A549 (cell line): ENCODE results near the gene PDXP. TPM values are rescaled to one million over a fixed set of nuclear protein-coding genes. Genes with fewer than 3 reads are reported as not detected.

Experiments
- ATAC-seq, 2 experiments: fragments of 200-7000 bp in 1 of 2; fragments of >200 bp in 1 of 2; cut with Nextera tagmentation in 1 of 2; cut with Tn5 transposase in 1 of 2; 3 replicates each; pipeline versions ENCODE4 v1.8.0 to v1.9.1; 2018 to 2020; ENCODE audit warnings: mild to moderate bottlenecking in 1 of 2, moderate library complexity in 1 of 2
- CTCF ChIA-PET: fragments of 300-600 bp; sonication (Branson Sonifier 250); formaldehyde crosslinking; extraction: SDS; loops from one replicate; lab custom pipeline; 2021; ENCODE audit warnings: antibody characterized with exemption, inconsistent platforms; lab: Yijun Ruan, JAX
- POLR2A ChIA-PET: fragments of 350-600 bp; formaldehyde crosslinking; extraction: SDS; loops from one replicate; lab custom pipeline; 2021; ENCODE audit warnings: antibody characterized with exemption, inconsistent platforms; lab: Yijun Ruan, JAX
- DNase-seq, 2 experiments: peaks; one replicate each; pipeline versions ENCODE4 v3.0.0 to v3.0.0-alpha.2; 2011 to 2016; ENCODE audit warnings: low read depth in 1 of 2, low spot score in 1 of 2
- FAIRE-seq: peaks from 2 replicates; lab custom pipeline; 2011; peaks lifted over from hg19 to GRCh38; lab: Jason Lieb, UNC
- H3K27ac ChIP-seq, 2 experiments: fragments of >200 bp; sonication (Bioruptor Twin); formaldehyde crosslinking; 3 replicates each; pipeline ENCODE4 v1.5.1; 2016 to 2017
- H3K4me1 ChIP-seq: fragments of >200 bp; sonication (Bioruptor Twin); formaldehyde crosslinking; 3 replicates; pipeline ENCODE4 v1.6.1; 2016
- H3K4me2 ChIP-seq: fragments of >200 bp; sonication (Bioruptor Twin); formaldehyde crosslinking; 3 replicates; pipeline ENCODE4 v1.6.1; 2016
- H3K4me3 ChIP-seq: fragments of >200 bp; sonication (Bioruptor Twin); formaldehyde crosslinking; 3 replicates; pipeline ENCODE4 v1.5.1; 2016
- H3K9me3 ChIP-seq: fragments of >200 bp; sonication (Bioruptor Twin); formaldehyde crosslinking; 3 replicates; pipeline ENCODE4 v1.6.1; 2016
- BCL3 ChIP-seq: fragments of >200 bp; sonication (Bioruptor Twin); formaldehyde crosslinking; IDR thresholded peaks from 3 replicates; pipeline ENCODE4 v1.6.1; 2016
- CBX2 ChIP-seq: fragments of 200-600 bp; sonication (generic); IDR thresholded peaks from 2 replicates; pipeline ENCODE4 v1.6.1; 2016; ENCODE audit warnings: low read depth, mild to moderate bottlenecking, borderline replicate concordance
- CHD2 ChIP-seq: fragments of 150-350 bp; IDR thresholded peaks from 2 replicates; pipeline ENCODE4 v1.6.1; 2014; ENCODE audit warnings: low read length; ENCODE audit not compliant: partially characterized antibody
- CTCF ChIP-seq: fragments of >200 bp; sonication (Bioruptor Twin); formaldehyde crosslinking; IDR thresholded peaks from 3 replicates; pipeline ENCODE4 v1.5.1; 2016
- EHMT2 ChIP-seq: fragments of 200-600 bp; sonication (generic); IDR thresholded peaks from 2 replicates; pipeline ENCODE4 v1.6.1; 2016; ENCODE audit warnings: antibody characterized with exemption, low read depth, mild to moderate bottlenecking, moderate library complexity
- ELK1 ChIP-seq: fragments of 150-350 bp; IDR thresholded peaks from 2 replicates; pipeline ENCODE4 v1.6.1; 2014; ENCODE audit warnings: low read depth, mild to moderate bottlenecking, low read length
- FOSL2 ChIP-seq, 2 experiments: fragments of 450-650 bp in 1 of 2; fragments of >200 bp in 1 of 2; sonication (Bioruptor Twin) in 1 of 2; formaldehyde crosslinking; IDR thresholded peaks; 2 replicates each; pipeline versions ENCODE4 v1.5.0 to v1.6.1; 2016 to 2020; ENCODE audit warnings: mild to moderate bottlenecking in 1 of 2, moderate library complexity in 1 of 2
- HDAC2 ChIP-seq: fragments of 200-600 bp; sonication (generic); IDR thresholded peaks from 2 replicates; pipeline ENCODE4 v1.6.1; 2016
- HEYL ChIP-seq: fragments of 250-450 bp; sonication (Bioruptor Pico); IDR thresholded peaks from 2 replicates; pipeline ENCODE4 v1.8.0; 2021; ENCODE audit warnings: mild to moderate bottlenecking, moderate library complexity
- JUN ChIP-seq, 2 experiments: fragments of >200 bp; sonication (Bioruptor Twin); formaldehyde crosslinking; IDR thresholded peaks; 2 replicates in 1 of 2; 3 replicates in 1 of 2; pipeline ENCODE4 v1.6.1; 2016 to 2017
- JUNB ChIP-seq: fragments of >200 bp; sonication (Bioruptor Twin); formaldehyde crosslinking; IDR thresholded peaks from 2 replicates; pipeline ENCODE4 v1.6.1; 2016
- KDM5A ChIP-seq: fragments of 200-600 bp; sonication (generic); IDR thresholded peaks from 2 replicates; pipeline ENCODE4 v1.6.1; 2016; ENCODE audit warnings: antibody characterized with exemption, mild to moderate bottlenecking
- MAX ChIP-seq: IDR thresholded peaks from 2 replicates; pipeline ENCODE4 v1.6.1; 2012
- MAZ ChIP-seq: fragments of 150-350 bp; IDR thresholded peaks from 2 replicates; pipeline ENCODE4 v1.6.1; 2014; ENCODE audit warnings: antibody characterized with exemption, low read depth, low read length, borderline replicate concordance
- NFE2L2 ChIP-seq: fragments of 150-350 bp; conservative IDR thresholded peaks from 2 replicates; pipeline ENCODE4 v1.6.1; 2014; ENCODE audit warnings: low read length
- NPAS2 ChIP-seq: fragments of 250-450 bp; sonication (Bioruptor Pico); IDR thresholded peaks from 2 replicates; pipeline ENCODE4 v1.8.0; 2022; ENCODE audit warnings: mild to moderate bottlenecking, moderate library complexity, borderline replicate concordance
- PBX3 ChIP-seq: IDR thresholded peaks from 2 replicates; pipeline ENCODE4 v1.6.1; 2012
- PHF8 ChIP-seq: fragments of 200-600 bp; sonication (generic); IDR thresholded peaks from 2 replicates; pipeline ENCODE4 v1.6.1; 2016; ENCODE audit warnings: low read depth, mild to moderate bottlenecking, antibody characterized with exemption, moderate library complexity, borderline replicate concordance
- RAD21 ChIP-seq, 2 experiments: fragments of >200 bp in 1 of 2; sonication (Bioruptor Twin) in 1 of 2; formaldehyde crosslinking in 1 of 2; IDR thresholded peaks in 1 of 2; conservative IDR thresholded peaks in 1 of 2; 2 replicates in 1 of 2; 3 replicates in 1 of 2; pipeline ENCODE4 v1.6.1; 2012 to 2018; ENCODE audit warnings: inconsistent platforms in 1 of 2
- REST ChIP-seq: fragments of 200-600 bp; sonication (generic); IDR thresholded peaks from 2 replicates; pipeline ENCODE4 v1.6.1; 2016; ENCODE audit warnings: antibody characterized with exemption, mild to moderate bottlenecking, moderate library complexity
- SMC3 ChIP-seq: fragments of >200 bp; sonication (Bioruptor Twin); formaldehyde crosslinking; IDR thresholded peaks from 3 replicates; pipeline ENCODE4 v1.6.1; 2018; ENCODE audit warnings: inconsistent platforms
- TFCP2L1 ChIP-seq: fragments of 250-450 bp; sonication (Bioruptor Pico); IDR thresholded peaks from 2 replicates; pipeline ENCODE4 v1.5.0; 2021; ENCODE audit warnings: mild to moderate bottlenecking
- TP53 ChIP-seq: fragments of 250-450 bp; sonication (Bioruptor Pico); IDR thresholded peaks from 2 replicates; pipeline ENCODE4 v1.5.0; 2021; ENCODE audit warnings: mild to moderate bottlenecking, moderate library complexity
- ZNF302 ChIP-seq: fragments of 250-450 bp; sonication (Bioruptor Pico); IDR thresholded peaks from 2 replicates; pipeline ENCODE4 v1.9.0; 2021; ENCODE audit warnings: inconsistent platforms, mild to moderate bottlenecking, moderate library complexity
- WGBS: methylation state at CpG from one replicate; pipeline ENCODE4 v1.1.6; 2017; ENCODE audit errors: missing lambda C conversion rate; 5-methylcytosine and 5-hydroxymethylcytosine counted together
- polyA plus RNA-seq, 4 experiments: library from polyadenylated mRNA; depleted of rRNA in 3 of 4; stranded (reverse); fragments of >200 nt; fragmentation: RNase III in 1 of 4; extraction: RNeasy Plus Mini Kit Qiagen cat#74134 plus additional on column Dnase treatment in 1 of 4; gene quantifications; 2 replicates in 3 of 4; 3 replicates in 1 of 4; pipeline ENCODE4 v1.2.3, GENCODE V29; 2011 to 2017

Gene PDXP
- polyA plus RNA-seq, 2 of the 4 experiments (the other 2 are of a cell fraction), result 11.5 to 13.1 TPM

- peak; percentile 32 to 57 for DNase-seq
- no peak for TF ChIP-seq PHF8
- TF ChIP-seq ZNF302 (CRISPR knock-in tag), result no peak
- TF ChIP-seq NPAS2 (CRISPR knock-in tag), result no peak
- no peak for TF ChIP-seq FOSL2 (IDR thresholded peaks at IDR 0.05)
- no peak for TF ChIP-seq FOSL2 (CRISPR knock-in tag; IDR thresholded peaks at IDR 0.05)
- no peak for TF ChIP-seq ELK1
- no peak for TF ChIP-seq KDM5A
- no peak for TF ChIP-seq TP53 (CRISPR knock-in tag)
- no peak for TF ChIP-seq TFCP2L1 (CRISPR knock-in tag)
- TF ChIP-seq HEYL (CRISPR knock-in tag), result no peak
- no peak for TF ChIP-seq BCL3
- no peak for TF ChIP-seq HDAC2
- TF ChIP-seq NFE2L2, result no peak
- peak; percentile 45 to 58 for TF ChIP-seq RAD21 (conservative IDR thresholded peaks at IDR 0.05 in 1 of 2, IDR thresholded peaks at IDR 0.05 in 1 of 2)
- peak; percentile 70 for TF ChIP-seq CTCF
- no peak for TF ChIP-seq MAZ
- TF ChIP-seq EHMT2, result no peak
- no peak for TF ChIP-seq CBX2
- no peak for TF ChIP-seq REST
- TF ChIP-seq MAX, result no peak
- TF ChIP-seq JUNB, result no peak
- TF ChIP-seq CHD2, result no peak
- TF ChIP-seq JUN (IDR thresholded peaks at IDR 0.05), result no peak
- TF ChIP-seq PBX3, result no peak
- TF ChIP-seq SMC3, result peak; percentile 54
- H3K9me3 ChIP-seq, result no peaks in the 10 kb centered on the region
- ATAC-seq, result peak; percentile 77 to 89
- no peak overlapping the region for H3K4me2 ChIP-seq
- CTCF ChIA-PET, result interaction anchor here (0.7 to 7.1 kb wide), 21 partner anchors 9 to 166 kb away, joined by 3 to 36 read pairs (median 3); partner anchors contain the start of gene PDXP
- WGBS, result 58% methylated on average over 12 of the region's 22 CpGs
- POLR2A ChIA-PET, result no interaction called here
- H3K27ac ChIP-seq, result no peak overlapping the region
- no peak overlapping the region for H3K4me3 ChIP-seq
- H3K4me1 ChIP-seq, result no peaks in the 10 kb centered on the region
- FAIRE-seq, result no peak
These were observed 35.2 kb upstream of the PDXP start for GRCh38 chr22:37623075-37624016.
